Mammary microvascular endothelial cell (primary cell): Measurements from ENCODE around the gene SMIM10. TPM values are rescaled to one million over a fixed set of nuclear protein-coding genes. Genes with fewer than 3 reads are reported as not detected.

Source experiments
- total RNA-seq: library from RNA; depleted of rRNA; stranded (reverse); fragments of >200 nt; gene quantifications from 2 replicates; pipeline ENCODE4 v1.2.3, GENCODE V29; 2015

Gene SMIM10
- total RNA-seq, result 1.5 and 3.3 TPM in 2 replicates

GRCh38 chrX:134990801-134991481, at the start of gene SMIM10:
Gene SMIM10, plus strand, starts transcription at chrX:134990991. Its CDS starts 105 bp downstream, at chrX:134991096.

Other genes starting within 250 kb of the SMIM10 start
- 7.8 and 7.9 TPM in 2 replicates for gene PABIR2, start 193.8 kb upstream of the SMIM10 start, total RNA-seq
- 20.6 and 22.8 TPM in 2 replicates for gene MOSPD1, start 75.7 kb upstream of the SMIM10 start, total RNA-seq
- gene RTL8B, start 31.6 kb downstream of the SMIM10 start, total RNA-seq, result 13.4 and 13.6 TPM in 2 replicates
- gene RTL8C, start 41.4 kb downstream of the SMIM10 start, total RNA-seq, result 114 and 116 TPM in 2 replicates
- 26.7 and 38.4 TPM in 2 replicates for gene RTL8A, start 61.1 kb downstream of the SMIM10 start, total RNA-seq
- 0.07 and 0.10 TPM in 2 replicates for gene SMIM10L2B, start 107.7 kb downstream of the SMIM10 start, total RNA-seq
- gene ETDB, start 129.5 kb downstream of the SMIM10 start, total RNA-seq, result not detected in 2 replicates
- gene CT55, start 180.4 kb downstream of the SMIM10 start, total RNA-seq, result not detected in 2 replicates